Heart left ventricle (tissue), 13 donors: ENCODE measurements around the gene TSPAN13.

Source experiments
- CTCF ChIP-seq, 12 donors: fragments of 200-600 bp; sonication (generic) in 4 of 12; IDR thresholded peaks; one replicate each; pipeline versions ENCODE4 v1.5.0 to v1.8.0; 2018 to 2022; ENCODE audit warnings: antibody characterized with exemption in 12 of 12, mild to moderate bottlenecking in 5 of 12
- POLR2A ChIP-seq, 2 donors: fragments of 450-650 bp; IDR thresholded peaks; one replicate each; pipeline ENCODE4 v1.6.1; 2017; ENCODE audit warnings: antibody characterized with exemption in 2 of 2, mild to moderate bottlenecking in 2 of 2, moderate library complexity in 2 of 2
- donor health status: ischemic (EF 13 %, LVEDD 7.1; RV severe dilation, severe dysfunction).
- donor health status: DM: no; HTN: yes; CAD: no.
- donor health status: DM: no; HTN: no; CAD: no.
- donor health status: ischemic (EF 25% LVEDD 6.9; RV normal size, moderate dysfunction).
- donor health status: ischemic (EF 25% LVEDD 5.7; RV mildly dilated, moderate dysfunction).
- donor health status: ischemic (EF 35%, LVEDD 5.7; RV mildly dilated, moderate dysfunction).
- donor health status: nonischemic (EF 11% LVEDD 7.7; RV severe dilation, severe dysfunction).
- donor health status: DM: yes; HTN: yes; CAD: no.
- donor health status: PGD.
- donor health status: ischemic (EF 29% LVEDD 5.4; RV normal size, mild dysfunction).
- donor health status: nonischemic (EF 23%, LVEDD 6.1; RV moderate dilation, normal function).

GRCh38 chr7:16805441-16805840 is 51.9 kb downstream of the TSPAN13 start:
- TF ChIP-seq CTCF (IDR thresholded peaks at IDR 0.05) (no peak), POLR2A (IDR thresholded peaks at IDR 0.05) (no peak)
